SK-N-SH treated with all-trans-retinoic acid at 6 μM for 48 hours (cell line): ENCODE data around the gene FCER1A.

Experiments used
- CREB5 ChIP-seq: fragments of 250-450 bp; sonication (Bioruptor Pico); IDR thresholded peaks from 2 replicates; pipeline ENCODE4 v1.5.1; 2020; ENCODE audit warnings: low read depth, mild to moderate bottlenecking, moderate library complexity
- PATZ1 ChIP-seq: fragments of 250-450 bp; sonication (Bioruptor Pico); IDR thresholded peaks from 2 replicates; pipeline ENCODE4 v1.8.0; 2020; ENCODE audit warnings: mild to moderate bottlenecking, moderate library complexity, borderline replicate concordance
- SNAI2 ChIP-seq: fragments of 250-450 bp; sonication (Bioruptor Pico); IDR thresholded peaks from 2 replicates; pipeline ENCODE4 v1.5.0; 2020; ENCODE audit warnings: mild to moderate bottlenecking, moderate library complexity
- ZC3H10 ChIP-seq: fragments of 250-450 bp; sonication (Bioruptor Pico); IDR thresholded peaks from 2 replicates; pipeline ENCODE4 v1.5.1; 2021; ENCODE audit warnings: mild to moderate bottlenecking, moderate library complexity

- TF ChIP-seq ZC3H10 (CRISPR knock-in tag) = no peak
- TF ChIP-seq PATZ1 (CRISPR knock-in tag) = no peak
- no peak for TF ChIP-seq SNAI2
- TF ChIP-seq CREB5 (CRISPR knock-in tag) = no peak
Measured at GRCh38 chr1:159338018-159338417, 35.9 kb downstream of the FCER1A start.
